ENCODE results near the gene KLHL14. TPM values are rescaled to one million over a fixed set of nuclear protein-coding genes. Genes with fewer than 3 reads are reported as not detected.
A peak's percentile ranks its signal among the peaks of the same experiment; 100 is the strongest.

KLHL14 gene
- total and polyA plus RNA-seq, 2 donors (not counting 1 experiment from before 2014, with no cell fraction given) = 18.5 to 42.5 TPM

DNA sequence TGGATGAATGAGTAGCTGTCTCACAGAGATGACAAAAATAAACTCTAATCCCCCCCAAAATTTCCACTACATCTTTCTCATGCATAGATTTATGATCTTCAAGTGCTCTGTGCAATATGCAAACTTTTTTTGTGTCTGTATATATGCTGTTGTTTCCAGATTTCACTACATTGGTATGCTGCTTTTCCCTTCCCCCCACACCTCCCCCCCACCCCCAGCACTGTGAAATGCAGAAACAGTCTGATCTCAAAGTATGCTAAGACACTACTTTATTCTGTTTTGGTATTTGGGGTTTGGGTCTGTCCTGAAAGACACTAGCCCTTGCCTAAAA lies 524 bp upstream of the KLHL14 start:
- Histone ChIP-seq H3K36me3 (replicated peaks in 1 of 2; ENCODE audit: control extremely low read depth in 1 of 2, control insufficient read depth in 1 of 2, extremely low read depth in 1 of 2, insufficient read depth in 2 of 2, low read length in 1 of 2) (no peaks in the 10 kb centered on the region), H3K27me3 (replicated peaks in 1 of 4; ENCODE audit: control extremely low read depth in 1 of 4, control insufficient read depth in 3 of 4, insufficient read depth in 4 of 4, low read length in 3 of 4) (no peaks in the 10 kb centered on the region), H3K4me1 (ENCODE audit: control insufficient read depth in 2 of 2, insufficient read depth in 2 of 2, low read length in 2 of 2) (peaks cover 33 to 47% of the 10 kb centered on the region in 2 donors), H3K9ac (ENCODE audit: low read length) (peak overlapping the region; percentile 90), H3K4me3 (ENCODE audit: control extremely low read depth in 1 of 5, extremely low read depth in 1 of 5, insufficient read depth in 1 of 5, low read depth in 2 of 5, low read length in 4 of 5) (peak overlapping the region in 2 of 5 experiments; percentile 90 to 93), H2AFZ (ENCODE audit: insufficient read depth, low read depth, low read length, poor library complexity, severe bottlenecking) (peak overlapping the region; percentile 92), H3K4me2 (replicated peaks; ENCODE audit: low read depth, low read length, poor library complexity, severe bottlenecking) (peak overlapping the region; percentile 97), H3K9me3 (ENCODE audit: control extremely low read depth in 1 of 3, control insufficient read depth in 2 of 3, insufficient read depth in 1 of 3, low read length in 2 of 3) (no peaks in the 10 kb centered on the region), H4K20me1 (ENCODE audit: control insufficient read depth, insufficient read depth, low read length, poor library complexity, severe bottlenecking) (no peaks in the 10 kb centered on the region), H3K27ac (ENCODE audit: low read length in 2 of 2) (peak overlapping the region; percentile 59 to 75), H3K79me2 (ENCODE audit: control insufficient read depth, insufficient read depth, low read length) (peaks cover 26% of the 10 kb centered on the region)
- TF ChIP-seq, protein P1, sequence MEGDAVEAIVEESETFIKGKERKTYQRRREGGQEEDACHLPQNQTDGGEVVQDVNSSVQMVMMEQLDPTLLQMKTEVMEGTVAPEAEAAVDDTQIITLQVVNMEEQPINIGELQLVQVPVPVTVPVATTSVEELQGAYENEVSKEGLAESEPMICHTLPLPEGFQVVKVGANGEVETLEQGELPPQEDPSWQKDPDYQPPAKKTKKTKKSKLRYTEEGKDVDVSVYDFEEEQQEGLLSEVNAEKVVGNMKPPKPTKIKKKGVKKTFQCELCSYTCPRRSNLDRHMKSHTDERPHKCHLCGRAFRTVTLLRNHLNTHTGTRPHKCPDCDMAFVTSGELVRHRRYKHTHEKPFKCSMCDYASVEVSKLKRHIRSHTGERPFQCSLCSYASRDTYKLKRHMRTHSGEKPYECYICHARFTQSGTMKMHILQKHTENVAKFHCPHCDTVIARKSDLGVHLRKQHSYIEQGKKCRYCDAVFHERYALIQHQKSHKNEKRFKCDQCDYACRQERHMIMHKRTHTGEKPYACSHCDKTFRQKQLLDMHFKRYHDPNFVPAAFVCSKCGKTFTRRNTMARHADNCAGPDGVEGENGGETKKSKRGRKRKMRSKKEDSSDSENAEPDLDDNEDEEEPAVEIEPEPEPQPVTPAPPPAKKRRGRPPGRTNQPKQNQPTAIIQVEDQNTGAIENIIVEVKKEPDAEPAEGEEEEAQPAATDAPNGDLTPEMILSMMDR (IDR thresholded peaks at IDR 0.05) = no peak
- TF ChIP-seq EZH2 (IDR thresholded peaks at IDR 0.05; ENCODE audit: borderline replicate concordance, insufficient read depth, low read depth, low read length, poor library complexity, severe bottlenecking) = no peak
- peak; percentile 18 for ATAC-seq (ENCODE audit: low read depth)
- Mint-ChIP-seq H3K27me3 (no peaks in the 10 kb centered on the region), H3K9me3 (ENCODE audit: insufficient read depth) (no peaks in the 10 kb centered on the region), H3K27ac (peak overlapping the region; percentile 90), H3K4me3 (peak overlapping the region; percentile 87), H3K4me1 (peaks cover 53% of the 10 kb centered on the region)
- POLR2A ChIA-PET = interaction anchor here (0.6 to 4.5 kb wide), 5 partner anchors 12 to 58 kb away, joined by 3 to 47 read pairs (median 5); no protein-coding TSS in a partner anchor
- DNase-seq = peak; percentile 62
- CTCF ChIA-PET = interaction anchor here (0.7 to 6.5 kb wide), 10 partner anchors 12 to 144 kb away, joined by 3 to 48 read pairs (median 4); no protein-coding TSS in a partner anchor
- intact Hi-C loops (cut with micrococcal nuclease) = loop anchor here (2.0 to 5.0 kb wide), 5 partner anchors 43 to 145 kb away; no protein-coding TSS in a partner anchor

DNA sequence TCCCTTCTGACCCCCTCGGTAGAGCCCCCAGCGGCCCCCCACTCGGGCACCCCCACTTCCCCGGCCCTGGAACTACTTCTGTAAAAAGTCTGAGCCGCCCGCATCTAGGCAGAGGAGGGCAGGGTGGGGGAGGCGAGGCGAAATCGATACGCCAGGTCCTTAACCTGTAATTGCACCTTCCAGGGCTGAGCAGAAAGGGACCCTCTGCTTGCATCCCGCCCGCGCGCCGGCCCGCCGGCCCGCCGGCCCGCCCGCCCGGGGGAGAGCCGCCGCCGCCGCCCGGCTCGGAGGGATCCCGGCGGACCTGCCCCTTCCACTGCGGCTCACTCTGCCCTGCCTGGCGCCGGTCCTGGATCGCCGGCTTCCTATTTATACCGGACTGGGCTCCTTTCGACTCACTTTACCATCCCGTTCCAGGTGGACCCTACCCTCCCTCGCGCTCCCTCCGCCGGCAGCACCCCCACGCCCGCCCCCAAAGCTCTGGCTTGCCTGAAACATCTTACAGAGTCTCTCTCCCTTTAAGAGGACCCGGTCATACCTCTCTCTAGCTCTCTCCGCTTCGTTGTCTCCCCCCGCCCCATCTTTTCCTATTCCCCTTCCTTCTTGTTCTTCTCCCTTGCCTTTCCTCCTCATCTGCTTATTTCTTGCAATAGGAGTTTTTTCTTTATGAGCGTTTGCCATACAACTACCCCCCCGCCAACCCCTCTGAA lies 797 bp downstream of the KLHL14 start:
- ChIA-PET CTCF (interaction anchor here (0.7 to 6.5 kb wide), 14 partner anchors 13 to 146 kb away, joined by 3 to 48 read pairs (median 4); no protein-coding TSS in a partner anchor), POLR2A (interaction anchor here (0.5 to 4.5 kb wide), 3 partner anchors 32 to 151 kb away, joined by 3 to 47 read pairs (median 9); no protein-coding TSS in a partner anchor)
- no peaks in the 10 kb centered on the region for H3K27me3 Mint-ChIP-seq
- Histone ChIP-seq H3K4me1 (ENCODE audit: control insufficient read depth in 2 of 2, insufficient read depth in 2 of 2, low read length in 2 of 2) (peaks cover 40 to 48% of the 10 kb centered on the region in 2 donors), H3K9me3 (ENCODE audit: control extremely low read depth in 1 of 3, control insufficient read depth in 2 of 3, insufficient read depth in 1 of 3, low read length in 2 of 3) (no peaks in the 10 kb centered on the region), H3K27me3 (replicated peaks in 1 of 4; ENCODE audit: control extremely low read depth in 1 of 4, control insufficient read depth in 3 of 4, insufficient read depth in 4 of 4, low read length in 3 of 4) (no peaks in the 10 kb centered on the region), H3K79me2 (ENCODE audit: control insufficient read depth, insufficient read depth, low read length) (peaks cover 38% of the 10 kb centered on the region), H2AFZ (ENCODE audit: insufficient read depth, low read depth, low read length, poor library complexity, severe bottlenecking) (peak overlapping the region; percentile 92), H3K4me3 (ENCODE audit: control extremely low read depth in 1 of 5, extremely low read depth in 1 of 5, insufficient read depth in 1 of 5, low read depth in 2 of 5, low read length in 4 of 5) (peak overlapping the region; percentile 14 to 93 (median 82)), H4K20me1 (ENCODE audit: control insufficient read depth, insufficient read depth, low read length, poor library complexity, severe bottlenecking) (no peaks in the 10 kb centered on the region), H3K4me2 (replicated peaks; ENCODE audit: low read depth, low read length, poor library complexity, severe bottlenecking) (peak overlapping the region; percentile 97), H3K27ac (ENCODE audit: low read length in 2 of 2) (peak overlapping the region; percentile 59 to 75), H3K9ac (ENCODE audit: low read length) (peak overlapping the region; percentile 90), H3K36me3 (replicated peaks in 1 of 2; ENCODE audit: control extremely low read depth in 1 of 2, control insufficient read depth in 1 of 2, extremely low read depth in 1 of 2, insufficient read depth in 2 of 2, low read length in 1 of 2) (no peaks in the 10 kb centered on the region)
- peak overlapping the region; percentile 99 for H3K4me3 Mint-ChIP-seq
- peak; percentile 37 for ATAC-seq (ENCODE audit: low read depth)
- no peak for TF ChIP-seq EZH2 (IDR thresholded peaks at IDR 0.05; ENCODE audit: borderline replicate concordance, insufficient read depth, low read depth, low read length, poor library complexity, severe bottlenecking)
- TF ChIP-seq, protein P1 (IDR thresholded peaks at IDR 0.05) = no peak
- peak; percentile 66 for DNase-seq
- under 1% methylated on average over 47 of the region's 50 CpGs for WGBS (ENCODE audit: insufficient coverage)
- H3K9me3 Mint-ChIP-seq (ENCODE audit: insufficient read depth) = no peaks in the 10 kb centered on the region
- peaks cover 51% of the 10 kb centered on the region for H3K4me1 Mint-ChIP-seq
- intact Hi-C loops (cut with micrococcal nuclease) = loop anchor here (1.0 to 5.0 kb wide), 7 partner anchors 12 to 147 kb away; no protein-coding TSS in a partner anchor
- peak overlapping the region; percentile 90 for H3K27ac Mint-ChIP-seq
